ENCODE data around the gene MLX. TPM values are rescaled to one million over a fixed set of nuclear protein-coding genes. Genes with fewer than 3 reads are reported as not detected.

Gene MLX
- total and polyA plus RNA-seq, 2 of the 8 experiments (the other 6 are each of a cell fraction or from before 2014, with no cell fraction given): 27.0 to 27.5 TPM

GRCh38 chr17:42518755-42519545, 48.0 kb upstream of the MLX start:
- peaks cover 6 to 18% (median 15%) of the 10 kb centered on the region in 4 experiments for H3K4me1 ChIP-seq (replicated peaks in 1 of 4; ENCODE audit: control insufficient read depth in 3 of 4, insufficient read depth in 4 of 4, low read length in 3 of 4)
- H4K5ac ChIP-seq (ENCODE audit: insufficient read length, low read depth, low read length): no peak overlapping the region
- H3K23me2 ChIP-seq (ENCODE audit: low read depth, low read length): no peaks in the 10 kb centered on the region
- POLR2A ChIA-PET (ENCODE audit: partially characterized antibody): interaction anchor here (0.6 to 2.2 kb wide), 5 partner anchors 9 to 501 kb away, joined by 4 to 14 read pairs (median 5); partner anchors contain the start of genes DNAJC7 and NAGLU
- no peak overlapping the region for H2BK120ac ChIP-seq (replicated peaks; ENCODE audit: low read depth, low read length)
- H4K8ac ChIP-seq (ENCODE audit: extremely low read depth, insufficient read depth, low read length): no peak overlapping the region; the same call in 1 of the 2 replicates
- no peak overlapping the region for H3K27ac ChIP-seq (ENCODE audit: low read depth, low read length)
- H3K9me3 ChIP-seq (ENCODE audit: insufficient read depth in 2 of 2, low read depth in 1 of 2, low read length in 1 of 2): no peaks in the 10 kb centered on the region
- no peak overlapping the region for H3K23ac ChIP-seq (ENCODE audit: insufficient read length)
- peaks cover 2 to 7% of the 10 kb centered on the region in 2 experiments for H4K20me1 ChIP-seq (replicated peaks in 1 of 2; ENCODE audit: control insufficient read depth in 1 of 2, insufficient read depth in 2 of 2, low read length in 2 of 2)
- H2AK5ac ChIP-seq (ENCODE audit: low read depth, low read length): no peak overlapping the region
- no peak overlapping the region for H3K14ac ChIP-seq (ENCODE audit: insufficient read length)
- H2BK5ac ChIP-seq (ENCODE audit: low read depth, low read length): no peak overlapping the region
- H3K27me3 ChIP-seq (replicated peaks in 1 of 4; ENCODE audit: control insufficient read depth in 3 of 4, extremely low read depth in 1 of 4, insufficient read depth in 3 of 4, low read length in 3 of 4): no peaks in the 10 kb centered on the region; a peak in 4 of 7 replicates
- H3K4me2 ChIP-seq (ENCODE audit: insufficient read depth in 1 of 2, low read depth in 2 of 2, low read length in 2 of 2): peak overlapping the region; percentile 44 to 45; a peak in 3 of 4 replicates
- CTCF ChIA-PET (ENCODE audit: partially characterized antibody): interaction anchor here (0.9 to 5.8 kb wide), 18 partner anchors 11 to 297 kb away, joined by 3 to 69 read pairs (median 4); no protein-coding TSS in a partner anchor
- WGBS, 2 experiments (ENCODE audit: extremely low coverage in 1 of 2, insufficient coverage in 1 of 2, insufficient read length in 1 of 2, insufficient replicate concordance in 2 of 2, low coverage in 1 of 2, low lambda C conversion rate in 2 of 2, missing lambda C conversion rate in 1 of 2): 90% methylated on average over 6 of the region's 6 CpGs; no CpG with 5 or more reads in 1 of the 2 experiments
- peak overlapping the region in 1 of 4 experiments; percentile 26; a peak in 1 of 8 replicates for H3K4me3 ChIP-seq (ENCODE audit: extremely low read depth in 1 of 4, insufficient read depth in 2 of 4, low read depth in 3 of 4, low read length in 4 of 4)
- H2BK20ac ChIP-seq (ENCODE audit: low read length): no peak overlapping the region
- no peak for DNase-seq (ENCODE audit: low read depth in 1 of 2, low spot score in 2 of 2)
- TF ChIP-seq KDM5A (IDR thresholded peaks at IDR 0.05; ENCODE audit: low read length) (no peak), CHD1 (IDR thresholded peaks at IDR 0.05; ENCODE audit: low read depth, low read length) (no peak), BRCA1 (IDR thresholded peaks at IDR 0.05; ENCODE audit: low read depth, low read length) (no peak)
- no peaks in the 10 kb centered on the region for H3K79me1 ChIP-seq (ENCODE audit: low read depth, low read length)
- H2BK12ac ChIP-seq (ENCODE audit: low read depth, low read length): no peak overlapping the region
- H3K36me3 ChIP-seq (ENCODE audit: control insufficient read depth in 2 of 4, insufficient read depth in 4 of 4, low read length in 3 of 4): peaks cover 4 to 12% (median 6%) of the 10 kb centered on the region in 4 experiments; a peak in 5 of 8 replicates
- no peak overlapping the region for H2BK15ac ChIP-seq (ENCODE audit: low read length)
- H2AFZ ChIP-seq (ENCODE audit: low read length): no peak overlapping the region
- FAIRE-seq: no peak
- no peak overlapping the region for H3K18ac ChIP-seq (ENCODE audit: extremely low read depth, low read length)
- no peak overlapping the region for H3K4ac ChIP-seq (replicated peaks; ENCODE audit: insufficient read length, low read depth, low read length)
- no peak overlapping the region for H3K9ac ChIP-seq (replicated peaks in 1 of 4; ENCODE audit: extremely low read depth in 1 of 4, low read depth in 3 of 4, low read length in 3 of 4)
- H4K91ac ChIP-seq (replicated peaks; ENCODE audit: insufficient read length, low read length): no peak overlapping the region
- no peak overlapping the region for H3K56ac ChIP-seq (replicated peaks; ENCODE audit: insufficient read length, low read depth, low read length)
- no peaks in the 10 kb centered on the region for H3K79me2 ChIP-seq (ENCODE audit: control insufficient read depth in 1 of 2, insufficient read depth in 2 of 2, low read length in 2 of 2)
